ENCODE data around the gene CTSE.

- TF ChIP-seq CTCF (IDR thresholded peaks at IDR 0.05) (no peak), POLR2A (IDR thresholded peaks at IDR 0.05) (no peak)
Measured at GRCh38 chr1:205989786-205990185, 33.9 kb downstream of the CTSE start.

Measured in prostate gland (tissue), 2 donors.